AG09309 (cell line): ENCODE measurements around the gene IGFALS.

ENCODE experiments used
- DNase-seq: peaks from one replicate; pipeline ENCODE4 v3.0.0-alpha.2; 2010; ENCODE audit warnings: low read depth
- H3K4me3 ChIP-seq: 2 replicates; pipeline ENCODE4 v1.5.1; 2011; ENCODE audit warnings: mild to moderate bottlenecking, low read depth, low read length, moderate library complexity; ENCODE audit not compliant: control insufficient read depth
- CTCF ChIP-seq: IDR thresholded peaks from 2 replicates; pipeline ENCODE4 v1.5.1; 2011; ENCODE audit warnings: mild to moderate bottlenecking, low read depth, low read length, inconsistent platforms; ENCODE audit not compliant: insufficient read depth, control insufficient read depth; ENCODE audit errors: missing control alignments

The IGFALS gene

GRCh38 chr16:1785846-1786170 lies 7.7 kb downstream of the IGFALS start:
- H3K4me3 ChIP-seq = no peak overlapping the region
- DNase-seq = no peak
- TF ChIP-seq CTCF = no peak

GRCh38 chr16:1784977-1785845 lies 8.3 kb downstream of the IGFALS start:
- no peak overlapping the region for H3K4me3 ChIP-seq
- DNase-seq = no peak
- no peak for TF ChIP-seq CTCF

GRCh38 chr16:1782408-1783264 lies 10.9 kb downstream of the IGFALS start, which contains the start of the genes NUBP2 and SPSB3:
NUBP2 (plus strand) TSS chr16:1782960; CDS start chr16:1783021, 61 bp downstream.
SPSB3 (minus strand) TSS chr16:1782571; CDS start chr16:1781483, 1,088 bp downstream.
- no peak for TF ChIP-seq CTCF
- DNase-seq = peak; percentile 100
- peak within 1 kb of the TSS; percentile 80 for H3K4me3 ChIP-seq

- peak; percentile 20 for TF ChIP-seq CTCF
- peak overlapping the region; percentile 68 for H3K4me3 ChIP-seq
- no peak for DNase-seq
These were observed 11.6 kb downstream of the IGFALS start for GRCh38 chr16:1781758-1782407.

- DNase-seq = no peak
- no peak for TF ChIP-seq CTCF
- H3K4me3 ChIP-seq = peak overlapping the region; percentile 68
These were observed 12.3 kb downstream of the IGFALS start for GRCh38 chr16:1781254-1781653.

- no peak for DNase-seq
- TF ChIP-seq CTCF = no peak
- H3K4me3 ChIP-seq = no peak overlapping the region
These were observed 12.8 kb downstream of the IGFALS start for GRCh38 chr16:1780677-1781072.
